ENCODE measurements around the gene ONECUT2.

DNA sequence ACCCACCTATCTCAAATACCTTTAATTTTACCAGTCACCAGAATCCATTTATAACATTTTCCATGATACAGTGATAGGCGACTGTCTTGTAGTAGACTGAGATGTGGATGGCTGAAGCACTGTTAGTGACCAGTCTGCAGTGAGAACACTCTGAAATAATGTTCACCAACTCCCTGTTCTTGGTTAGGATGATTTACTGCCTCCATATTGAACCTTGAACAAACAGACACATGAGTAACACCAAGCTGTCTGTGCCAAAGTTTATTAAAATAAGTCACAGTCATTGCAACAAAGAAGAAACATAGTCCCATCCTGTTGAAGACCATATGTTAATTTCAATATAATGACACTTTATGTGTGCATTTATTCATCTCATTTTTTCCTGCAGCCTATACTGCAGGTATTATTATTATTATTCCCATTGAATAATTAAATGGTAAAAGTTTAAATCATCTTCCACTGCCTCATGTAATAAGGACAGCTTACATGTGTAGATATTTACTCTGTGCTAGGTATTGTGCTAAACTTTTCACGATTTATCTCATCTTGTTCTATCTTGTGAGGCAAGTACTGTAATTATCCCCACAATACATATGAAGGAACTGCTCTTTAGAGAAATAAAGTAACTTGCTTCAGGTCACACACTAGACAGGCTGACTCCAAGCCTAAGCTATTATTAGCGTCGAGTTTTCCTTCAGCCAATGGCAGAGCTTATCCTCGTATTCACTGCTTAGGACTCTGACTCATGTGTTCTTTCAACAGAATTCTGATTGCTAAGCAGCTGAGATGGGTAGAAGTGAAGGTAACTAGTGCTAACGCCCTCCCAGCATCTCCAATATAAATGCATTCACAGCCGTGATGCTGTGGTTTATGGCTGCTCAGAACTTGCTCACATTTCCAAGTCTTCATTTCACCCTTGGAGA is 62.5 kb downstream of the ONECUT2 start:
- TF ChIP-seq, protein P1, sequence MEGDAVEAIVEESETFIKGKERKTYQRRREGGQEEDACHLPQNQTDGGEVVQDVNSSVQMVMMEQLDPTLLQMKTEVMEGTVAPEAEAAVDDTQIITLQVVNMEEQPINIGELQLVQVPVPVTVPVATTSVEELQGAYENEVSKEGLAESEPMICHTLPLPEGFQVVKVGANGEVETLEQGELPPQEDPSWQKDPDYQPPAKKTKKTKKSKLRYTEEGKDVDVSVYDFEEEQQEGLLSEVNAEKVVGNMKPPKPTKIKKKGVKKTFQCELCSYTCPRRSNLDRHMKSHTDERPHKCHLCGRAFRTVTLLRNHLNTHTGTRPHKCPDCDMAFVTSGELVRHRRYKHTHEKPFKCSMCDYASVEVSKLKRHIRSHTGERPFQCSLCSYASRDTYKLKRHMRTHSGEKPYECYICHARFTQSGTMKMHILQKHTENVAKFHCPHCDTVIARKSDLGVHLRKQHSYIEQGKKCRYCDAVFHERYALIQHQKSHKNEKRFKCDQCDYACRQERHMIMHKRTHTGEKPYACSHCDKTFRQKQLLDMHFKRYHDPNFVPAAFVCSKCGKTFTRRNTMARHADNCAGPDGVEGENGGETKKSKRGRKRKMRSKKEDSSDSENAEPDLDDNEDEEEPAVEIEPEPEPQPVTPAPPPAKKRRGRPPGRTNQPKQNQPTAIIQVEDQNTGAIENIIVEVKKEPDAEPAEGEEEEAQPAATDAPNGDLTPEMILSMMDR (IDR thresholded peaks at IDR 0.05), result no peak
- no peak for TF ChIP-seq EP300 (IDR thresholded peaks at IDR 0.05)

Measured in tibial nerve (tissue), 4 donors.